GM19452 (cell line): ENCODE data around the gene ADCY10.
"Not testable (repeated sequence)": the region's sequence is repeated elsewhere in the genome, so short reads cannot be mapped to it uniquely, and the experiment has no call there.

Experiments
- ATAC-seq: cut with Tn5 transposase; IDR thresholded peaks from one replicate; pipeline ENCODE4 v1.9.1; 2021; ENCODE audit not compliant: unreplicated experiment

The ADCY10 gene

DNA sequence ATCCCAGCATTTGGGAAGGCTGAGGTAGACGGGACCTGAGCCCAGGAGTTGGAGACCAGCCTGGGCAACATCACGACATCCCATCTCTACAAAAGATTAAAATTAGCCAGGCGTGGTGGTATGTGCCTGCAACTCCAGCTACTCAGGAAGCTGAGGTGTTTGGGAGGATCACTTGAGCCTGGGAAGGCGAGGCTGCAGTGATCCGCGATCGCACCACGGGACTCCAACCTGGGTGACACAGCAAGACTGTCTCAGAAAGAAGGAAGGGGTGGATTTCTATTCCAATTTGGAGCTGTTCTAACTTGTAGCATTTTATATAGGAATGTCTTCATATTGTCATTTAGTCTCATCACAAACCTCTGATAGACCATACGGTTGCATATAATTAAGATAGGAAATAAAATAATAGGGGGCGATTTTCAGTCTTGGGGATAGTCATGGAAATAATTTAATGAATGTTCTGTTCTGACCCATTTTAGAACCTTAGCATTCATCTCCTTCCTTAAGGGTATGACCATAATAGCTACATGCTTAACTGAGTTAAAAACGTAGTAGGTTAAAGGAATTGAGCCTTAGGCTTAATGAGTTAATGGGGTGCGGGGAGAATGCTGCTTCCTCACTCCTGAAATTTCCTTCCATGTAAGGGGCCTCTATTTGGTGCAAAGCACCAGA lies 93.1 kb downstream of the ADCY10 start:
- no peak for ATAC-seq

DNA sequence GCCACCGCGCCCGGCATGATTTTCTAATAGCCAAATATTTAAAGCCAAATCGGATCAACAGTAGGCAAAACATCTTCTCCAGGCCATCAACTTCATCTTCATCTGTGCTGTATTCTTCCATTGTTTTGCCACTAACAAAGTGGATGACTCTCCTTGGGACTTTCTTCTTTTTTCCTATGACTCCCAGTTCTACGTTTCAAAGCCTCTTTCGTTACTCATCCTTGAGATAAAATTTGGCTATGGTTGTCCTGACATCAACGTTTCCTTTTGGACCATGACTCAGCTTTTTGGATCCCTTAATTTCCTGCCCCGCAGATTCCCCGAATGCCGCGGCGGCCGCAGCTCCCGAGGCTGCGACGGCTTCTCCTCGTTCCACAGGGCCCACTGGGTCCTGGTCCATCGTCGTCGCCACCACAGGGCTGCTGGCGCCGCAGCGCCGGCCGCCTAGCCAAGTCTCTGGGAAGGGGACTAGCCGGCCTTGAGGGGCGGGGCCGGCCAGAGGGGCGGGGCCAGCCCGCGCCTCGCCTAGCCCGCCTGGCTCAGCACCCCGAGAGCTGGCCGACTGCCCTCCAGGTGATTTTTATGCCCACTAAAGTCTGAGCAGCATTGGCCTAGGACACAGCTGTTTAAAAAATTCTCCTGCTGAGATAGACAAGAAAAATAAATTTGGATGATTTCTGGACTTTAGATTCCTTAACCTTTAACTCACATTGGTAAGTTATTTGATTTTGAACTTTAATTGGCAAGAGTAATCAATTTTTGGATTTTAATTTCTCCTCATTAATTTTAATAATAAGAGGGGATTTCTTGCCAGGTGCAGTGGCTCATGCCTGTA lies 93.9 kb downstream of the ADCY10 start:
- peak; percentile 77 for ATAC-seq

DNA sequence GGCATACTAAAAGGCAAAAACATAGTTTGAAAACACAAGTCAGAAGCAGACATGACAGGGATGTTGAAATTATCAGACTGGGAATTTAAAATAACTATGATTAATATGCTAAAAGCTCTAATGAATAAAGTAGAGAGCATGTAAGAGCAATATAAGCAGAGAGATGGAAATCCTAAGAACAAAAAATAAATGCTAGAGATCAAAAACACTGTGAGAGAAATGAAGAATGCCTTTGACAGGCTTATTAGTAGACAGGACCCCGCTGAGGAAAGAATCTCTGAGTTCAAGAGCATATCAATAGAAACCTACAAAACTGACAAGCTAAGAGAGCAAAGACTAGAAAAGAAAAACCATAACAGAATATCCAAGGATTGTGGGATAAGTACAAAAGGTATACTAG lies 98.3 kb downstream of the ADCY10 start:
- no peak for ATAC-seq

DNA sequence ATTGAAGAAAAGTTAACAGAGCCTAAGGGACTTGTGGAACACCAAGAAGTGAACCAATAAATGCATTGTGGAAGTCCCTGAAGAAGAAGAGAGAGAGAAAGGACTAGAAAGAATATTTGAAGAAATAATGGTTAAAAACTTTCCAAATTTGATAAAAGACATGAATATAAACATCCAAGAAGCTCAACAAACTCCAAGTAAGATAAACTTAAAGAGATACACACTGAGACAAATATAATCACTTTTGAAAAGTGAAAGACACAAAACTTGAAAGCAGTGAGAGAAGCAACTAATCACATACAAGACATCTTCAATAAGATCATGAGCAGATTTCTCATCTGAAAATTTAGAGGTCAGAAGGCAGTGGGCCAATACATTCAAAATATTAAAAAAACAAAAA lies 101.0 kb downstream of the ADCY10 start:
- ATAC-seq, result no peak

DNA sequence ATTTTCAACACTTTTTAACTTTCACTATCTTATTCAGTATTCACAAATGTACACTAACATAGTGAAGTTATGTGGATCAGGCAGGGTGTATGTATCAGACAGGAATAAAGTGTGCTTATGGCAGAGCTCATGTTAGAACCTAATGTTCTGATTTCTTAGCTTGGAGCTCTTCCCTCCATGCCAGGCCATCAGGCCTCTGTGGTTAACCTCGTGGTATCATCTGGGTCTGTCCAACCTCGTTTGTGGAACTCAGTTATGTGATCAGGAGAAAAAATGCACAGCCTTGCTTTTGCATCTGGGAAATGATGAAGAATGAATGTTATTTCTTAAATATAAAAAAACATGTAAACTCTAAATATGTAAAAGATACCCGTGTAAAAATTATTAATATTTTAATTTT lies 105.2 kb downstream of the ADCY10 start:
- no peak for ATAC-seq

DNA sequence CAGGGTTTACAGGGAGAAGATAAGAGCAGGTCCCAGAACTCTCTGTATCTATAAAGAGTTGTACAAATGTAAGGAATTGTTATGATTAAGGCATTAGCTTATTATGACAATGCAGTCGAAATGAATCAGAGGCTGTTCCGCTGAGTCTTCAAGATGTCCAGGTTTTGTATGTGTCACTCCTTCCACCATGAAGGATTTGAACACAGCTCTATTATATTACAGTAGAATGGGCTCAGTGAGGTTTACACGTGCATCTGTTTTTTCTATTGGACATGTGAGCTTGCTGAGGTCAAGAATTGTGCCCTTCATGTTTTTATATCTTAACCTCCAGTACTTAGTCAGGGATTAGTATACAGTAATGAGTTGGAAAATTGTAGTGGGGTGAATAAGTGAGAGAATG lies 105.8 kb downstream of the ADCY10 start:
- ATAC-seq, result no peak

DNA sequence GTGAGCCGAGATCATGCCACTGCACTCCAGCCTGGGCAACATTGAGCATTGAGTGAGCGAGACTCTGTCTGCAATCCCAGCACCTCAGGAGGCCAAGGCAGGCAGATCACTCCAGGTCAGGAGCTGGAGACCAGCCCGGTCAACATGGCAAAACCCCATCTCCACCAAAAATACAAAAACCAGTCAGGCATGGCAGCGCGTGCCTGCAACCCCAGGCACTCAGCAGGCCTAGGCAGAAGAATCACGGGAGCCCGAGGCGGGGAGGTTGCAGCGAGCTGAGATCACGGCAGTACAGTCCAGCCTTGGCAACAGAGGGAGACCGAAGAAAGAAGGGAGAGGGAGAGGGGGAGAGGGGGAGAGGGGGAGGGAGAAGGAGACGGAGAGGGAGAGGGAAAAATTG lies 107.3 kb downstream of the ADCY10 start:
- ATAC-seq, result not testable (repeated sequence)

DNA sequence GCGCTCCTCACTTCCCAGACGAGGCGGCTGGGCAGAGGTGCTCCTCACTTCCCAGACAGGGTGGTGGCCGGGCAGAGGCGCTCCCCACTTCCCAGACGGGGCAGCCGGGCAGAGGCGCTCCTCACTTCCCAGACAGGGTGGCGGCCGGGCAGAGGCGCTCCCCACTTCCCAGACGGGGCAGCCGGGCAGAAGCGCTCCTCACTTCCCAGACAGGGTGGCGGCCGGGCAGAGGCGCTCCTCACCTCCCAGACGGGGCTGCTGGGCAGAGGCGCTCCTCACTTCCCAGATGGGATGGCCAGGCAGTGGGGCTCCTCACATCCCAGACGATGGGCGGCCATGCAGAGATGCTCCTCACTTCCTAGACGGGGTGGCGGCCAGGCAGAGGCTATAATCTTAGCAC lies 107.7 kb downstream of the ADCY10 start:
- not testable (repeated sequence) for ATAC-seq

DNA sequence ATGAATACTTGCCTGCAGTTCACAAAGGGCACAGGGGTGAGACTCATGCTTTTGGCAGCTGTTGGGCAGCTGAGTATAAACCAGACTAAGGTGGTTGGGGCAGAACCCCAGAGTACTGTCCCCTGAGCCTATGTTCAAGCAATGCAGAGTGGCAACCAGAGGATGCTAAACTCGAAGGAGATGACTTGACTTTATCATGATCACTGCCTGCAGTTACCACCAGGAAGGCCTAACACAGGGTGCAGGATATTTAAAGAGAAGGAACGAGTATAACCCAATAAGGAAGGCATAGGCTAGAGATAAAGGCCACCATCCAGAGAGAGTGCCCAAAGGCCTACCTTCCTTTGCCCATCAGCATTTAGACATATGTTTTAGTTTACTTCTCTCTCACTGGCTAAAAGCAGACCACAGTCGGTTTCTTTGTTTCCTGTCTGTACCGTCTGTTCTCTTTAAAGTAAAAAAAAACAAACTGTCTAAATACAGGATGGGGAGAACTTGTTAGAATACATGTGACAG lies 108.8 kb downstream of the ADCY10 start:
- ATAC-seq, result no peak

DNA sequence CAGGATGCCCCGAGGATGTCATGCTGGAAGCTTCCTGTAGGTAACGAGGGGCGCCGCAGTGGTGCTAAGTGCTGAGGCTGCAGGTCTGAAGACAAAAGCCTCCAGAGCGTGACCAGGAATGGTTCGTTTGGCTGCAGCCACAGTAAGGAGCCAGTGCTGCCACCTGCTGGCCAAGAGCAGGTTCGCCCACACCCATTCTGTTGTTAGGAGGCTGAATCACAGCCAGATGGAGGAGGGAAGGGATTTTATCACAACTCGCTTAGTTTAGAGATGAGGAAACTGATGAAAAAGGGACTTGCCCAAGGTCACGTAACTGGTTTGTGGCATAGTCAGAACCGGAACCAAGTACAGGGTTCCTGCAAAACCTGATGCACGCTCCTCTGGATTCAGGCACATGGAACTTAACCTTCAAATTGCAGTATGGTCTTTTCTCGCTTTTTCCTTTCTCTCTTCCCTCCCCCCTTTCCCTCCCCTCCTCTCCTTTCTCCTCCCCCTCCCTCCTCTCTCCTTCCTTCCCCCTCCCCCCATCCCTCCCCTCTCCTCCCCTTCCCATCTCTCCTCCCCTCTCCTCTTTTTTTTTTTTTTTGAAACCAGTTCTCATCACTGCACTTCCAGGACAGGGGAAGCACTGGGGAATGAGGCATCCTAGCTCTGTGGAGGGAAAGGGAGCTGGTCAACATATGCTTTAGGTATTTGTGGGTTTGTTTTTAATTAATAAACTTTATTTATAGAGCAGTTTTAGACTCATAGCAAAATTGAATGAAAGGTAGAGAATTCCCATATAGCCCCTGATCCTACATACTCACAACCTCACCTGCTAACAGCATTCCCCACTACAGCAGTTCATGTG lies 110.4 kb downstream of the ADCY10 start:
- ATAC-seq, result peak; percentile 91

DNA sequence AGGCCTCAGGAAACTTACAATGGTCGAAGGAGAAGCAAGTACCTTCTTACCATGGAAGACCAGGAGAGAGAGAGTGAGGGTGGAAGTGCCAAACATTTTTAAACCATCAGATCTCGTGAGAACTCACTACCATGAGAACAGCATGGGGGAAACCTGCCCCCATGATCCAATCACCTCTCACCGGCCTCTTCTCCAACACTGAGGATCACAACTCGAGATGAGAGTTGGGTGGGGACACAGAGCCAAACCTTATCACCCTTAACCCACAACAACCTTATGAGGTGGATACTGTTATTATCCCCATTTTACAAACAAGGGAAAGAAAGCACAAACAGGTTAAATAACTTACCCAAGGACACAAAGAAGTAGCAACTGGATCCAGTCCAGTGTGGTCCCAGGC lies 111.7 kb downstream of the ADCY10 start:
- no peak for ATAC-seq

DNA sequence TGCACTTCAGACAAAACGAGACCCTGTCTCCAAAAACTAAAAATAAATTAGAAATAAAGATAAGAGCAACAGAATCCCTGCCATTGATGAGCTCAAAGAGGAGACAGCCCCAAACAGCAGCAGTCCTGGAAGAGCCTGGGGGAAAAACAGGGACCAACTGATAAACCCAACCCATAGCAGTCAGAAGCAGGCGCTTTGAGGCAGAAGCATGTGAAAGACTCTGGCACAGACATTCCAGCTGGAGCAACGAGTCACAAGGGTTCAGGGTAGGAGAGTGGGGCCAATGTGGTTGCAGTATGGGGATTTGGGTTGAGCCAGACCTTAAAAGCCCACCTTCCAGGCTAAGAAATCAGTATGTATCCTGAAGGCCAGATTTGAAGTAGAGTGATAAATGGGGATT lies 113.7 kb downstream of the ADCY10 start:
- no peak for ATAC-seq

DNA sequence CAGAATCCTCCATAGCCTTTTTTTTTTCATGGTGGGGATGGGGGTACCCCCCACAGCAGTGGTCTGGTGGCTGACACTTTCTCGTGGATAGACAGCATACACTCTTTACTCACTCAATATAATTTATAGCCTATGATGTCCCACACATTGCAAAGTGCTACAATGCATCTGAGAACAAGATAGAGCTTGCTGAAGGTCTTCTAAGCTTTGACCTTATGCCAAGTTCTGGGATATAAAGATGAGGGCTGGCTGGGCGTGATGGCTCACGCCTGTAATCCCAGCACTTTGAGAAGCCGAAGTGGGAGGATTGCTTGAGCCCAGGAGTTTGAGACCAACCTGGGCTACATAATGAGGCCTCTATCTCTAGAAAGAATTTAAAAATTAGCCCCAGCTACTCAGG lies 114.2 kb downstream of the ADCY10 start:
- ATAC-seq, result no peak

DNA sequence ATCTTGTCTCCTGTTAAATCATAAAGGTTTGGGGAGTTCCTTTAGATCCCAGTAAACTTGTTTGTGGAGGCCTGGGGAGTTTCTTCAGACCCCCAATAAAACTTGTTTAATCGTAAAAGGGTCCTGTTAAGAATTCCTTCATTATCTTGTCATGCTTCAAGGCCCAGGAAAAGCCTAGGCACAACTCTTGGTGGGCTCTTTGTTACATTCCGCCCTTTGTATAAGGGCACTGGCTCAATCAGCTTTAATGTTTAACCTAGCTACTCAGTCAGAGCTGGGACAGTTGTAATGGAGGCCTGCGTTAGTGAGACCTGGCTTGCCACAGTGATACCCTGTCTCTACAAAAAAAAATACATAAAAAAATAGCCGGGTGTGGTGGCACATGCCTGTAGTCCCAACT lies 115.0 kb downstream of the ADCY10 start:
- no peak for ATAC-seq

DNA sequence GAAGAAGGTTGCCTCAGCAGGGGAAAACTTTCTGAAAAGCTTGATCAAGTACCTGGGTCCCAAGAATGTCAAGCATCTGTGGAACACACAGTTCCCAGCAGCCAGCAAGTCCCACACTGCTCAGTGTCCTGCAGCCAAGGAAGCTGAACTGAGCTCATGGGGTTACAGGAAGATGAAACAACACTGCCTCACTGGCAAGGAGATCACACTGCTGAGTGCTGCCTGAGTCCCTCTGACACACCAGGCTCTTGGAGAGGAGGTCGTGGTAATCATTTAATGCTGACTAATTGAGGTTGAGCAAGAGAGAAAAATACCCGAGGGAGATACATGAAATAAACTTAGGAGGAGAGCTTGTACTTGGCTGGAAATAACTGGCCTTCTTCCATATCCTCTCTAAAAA lies 116.9 kb downstream of the ADCY10 start:
- ATAC-seq, result no peak

DNA sequence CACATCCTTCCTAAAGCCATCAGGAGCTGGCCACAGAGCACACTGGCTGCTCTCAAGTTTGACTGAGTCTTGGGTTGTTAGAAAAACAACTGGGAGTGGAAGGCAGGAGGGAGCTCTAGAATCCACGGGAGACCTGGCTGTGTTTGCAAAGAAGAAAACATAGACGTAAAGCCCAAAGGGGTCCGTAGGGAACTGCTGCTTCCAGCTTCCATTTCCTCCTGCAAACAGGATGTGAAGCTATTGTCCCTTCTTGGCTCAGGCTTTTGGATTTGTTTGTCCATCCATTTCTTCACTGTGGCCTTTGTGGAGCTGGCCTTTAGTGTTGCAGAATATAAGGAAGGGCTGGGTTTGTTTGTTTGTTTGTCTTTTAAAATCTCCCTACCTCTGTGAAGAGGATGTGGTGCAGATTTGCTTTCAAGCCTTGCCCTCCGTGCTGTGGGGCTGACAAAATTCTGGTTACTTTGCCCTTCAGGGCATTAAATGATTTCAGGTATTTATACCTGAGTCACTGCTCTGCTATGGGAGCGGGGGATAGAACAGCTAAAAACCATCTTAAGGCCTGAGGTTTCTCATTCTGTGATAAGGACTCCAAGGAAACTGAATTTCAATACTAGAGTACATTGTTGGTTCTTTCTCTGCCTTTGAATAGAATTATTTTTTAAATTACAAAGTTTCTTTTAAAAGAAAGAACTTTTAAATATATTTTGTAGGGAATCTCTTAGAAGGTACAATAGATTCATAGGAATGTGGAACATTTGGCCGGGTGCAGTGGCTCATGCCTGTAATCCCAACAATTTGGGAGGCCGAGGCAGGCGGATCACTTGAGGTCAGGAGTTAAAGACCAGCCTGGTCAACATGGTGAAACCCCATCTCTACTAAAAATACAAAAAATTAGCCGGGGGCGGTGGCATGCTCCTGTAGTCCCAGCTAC lies 117.9 kb downstream of the ADCY10 start:
- no peak for ATAC-seq

DNA sequence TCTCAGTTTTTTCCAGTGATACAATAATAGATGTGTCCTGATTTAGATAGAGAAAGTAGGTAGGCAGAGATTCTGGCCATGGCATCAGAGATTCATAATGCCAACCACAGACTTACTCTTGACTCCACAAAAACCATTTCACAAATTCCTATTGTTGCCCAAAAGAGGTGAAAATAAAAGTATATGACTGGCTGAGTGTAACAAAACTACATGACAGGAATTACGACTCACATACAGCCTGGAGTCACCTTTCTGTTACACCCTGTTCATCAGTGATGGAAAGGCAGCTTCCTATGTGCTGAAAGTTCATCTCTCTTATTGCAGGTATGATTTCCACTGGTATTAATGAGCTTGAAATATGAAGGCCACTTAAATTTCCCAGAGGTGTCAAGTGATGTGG lies 119.9 kb downstream of the ADCY10 start:
- no peak for ATAC-seq

DNA sequence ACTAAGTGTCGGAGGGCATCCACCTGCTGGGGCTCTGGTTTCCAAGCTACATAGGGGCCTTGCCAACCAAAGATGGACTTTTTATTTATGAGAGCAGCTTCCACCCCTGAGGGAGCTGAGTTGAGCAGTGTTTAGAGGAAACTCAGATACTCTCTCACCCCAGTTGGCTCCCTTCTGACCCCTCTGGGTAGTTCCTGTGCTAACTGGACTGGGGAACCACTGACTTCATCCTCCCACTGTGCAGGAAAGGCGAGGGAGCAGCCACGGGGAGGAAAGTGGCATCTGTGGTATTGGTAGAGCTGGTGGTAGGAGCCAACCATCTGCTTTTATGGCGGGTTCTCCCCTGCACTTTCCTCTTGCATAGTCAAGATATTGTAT lies 121.8 kb downstream of the ADCY10 start:
- ATAC-seq, result no peak

DNA sequence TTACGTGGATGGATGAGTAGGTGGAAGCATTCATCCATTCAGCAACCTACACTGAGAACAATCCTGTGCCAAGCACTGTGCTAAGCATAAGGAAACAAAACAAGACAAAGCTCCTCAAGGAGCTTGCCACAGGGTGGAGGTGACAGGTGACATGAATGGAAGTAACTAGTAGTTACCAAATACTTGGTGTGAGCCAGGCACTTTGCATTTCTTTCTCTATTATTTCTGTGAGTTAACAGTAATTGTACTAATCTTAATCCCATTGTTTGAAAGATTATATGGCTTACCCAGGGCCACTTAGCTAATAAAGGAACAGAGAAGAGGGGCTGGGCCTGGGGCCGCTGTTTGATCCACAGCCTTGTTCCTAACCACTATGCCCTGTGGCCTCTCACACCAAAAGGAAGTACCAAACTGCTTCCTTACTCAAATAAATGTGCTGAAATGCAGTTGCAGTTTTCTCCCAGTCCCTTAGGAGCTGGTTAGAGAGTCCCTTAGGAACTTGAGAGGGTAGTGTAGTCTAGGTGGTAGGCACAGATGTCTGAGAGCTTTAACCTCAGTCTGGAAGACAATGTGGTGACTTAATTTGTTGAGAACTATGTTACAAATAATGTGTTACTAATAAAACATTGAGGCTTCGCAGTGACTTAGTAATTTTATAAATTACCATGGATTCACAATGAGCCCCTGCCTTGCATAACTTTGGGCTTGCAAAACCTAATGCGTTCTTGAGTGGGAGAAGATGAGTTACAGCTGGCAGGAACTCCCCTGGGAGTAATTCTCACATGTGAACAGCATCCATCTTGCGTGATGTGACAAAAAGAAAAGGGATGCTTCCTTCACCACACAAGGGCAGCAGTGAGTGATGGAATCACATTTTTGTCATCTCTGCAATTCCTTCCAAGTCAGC lies 122.4 kb downstream of the ADCY10 start:
- no peak for ATAC-seq
